AG04450 (cell line): Measurements from ENCODE around the gene FCRL6. TPM values are rescaled to one million over a fixed set of nuclear protein-coding genes. Genes with fewer than 3 reads are reported as not detected.

Source experiments
- CTCF ChIA-PET: fragments of 300-600, 350-600 bp; formaldehyde crosslinking; extraction: SDS; loops from one replicate; lab custom pipeline; 2022; ENCODE audit warnings: antibody characterized with exemption, inconsistent platforms; lab: Charles Lee
- POLR2A ChIA-PET: fragments of 350-600 bp; formaldehyde crosslinking; extraction: SDS; loops from one replicate; lab custom pipeline; 2021; ENCODE audit warnings: antibody characterized with exemption, inconsistent platforms; lab: Yijun Ruan, JAX
- DNase-seq: peaks from one replicate; pipeline ENCODE4 v3.0.0-alpha.2; 2011; ENCODE audit warnings: low read depth, low spot score
- H3K27ac ChIP-seq: one replicate; pipeline ENCODE4 v1.5.1; 2012; ENCODE audit warnings: low read depth, low read length, control low read depth
- H3K27me3 ChIP-seq: one replicate; pipeline ENCODE4 v1.6.0; 2012; ENCODE audit warnings: low read length; ENCODE audit not compliant: control insufficient read depth, insufficient read depth
- H3K4me3 ChIP-seq: 2 replicates; pipeline ENCODE4 v1.5.1; 2011; ENCODE audit warnings: mild to moderate bottlenecking, low read depth, low read length, control low read depth
- H3K9me3 ChIP-seq: 2 replicates; pipeline ENCODE4 v1.5.1; 2012; ENCODE audit warnings: low read length; ENCODE audit not compliant: control insufficient read depth, insufficient read depth
- CTCF ChIP-seq: IDR thresholded peaks from 2 replicates; pipeline ENCODE4 v1.5.1; 2011; ENCODE audit warnings: low read depth, low read length, control low read depth, inconsistent platforms
- polyA minus RNA-seq: library from RNA; depleted of rRNA, polyadenylated mRNA; stranded (reverse); fragments of >200 nt; gene quantifications from 2 replicates; pipeline ENCODE4 v1.2.3, GENCODE V29; 2011; rRNA and poly(A)+ RNA removed
- polyA plus RNA-seq: library from polyadenylated mRNA; depleted of rRNA; stranded (reverse); fragments of >200 nt; gene quantifications from 2 replicates; pipeline ENCODE4 v1.2.3, GENCODE V29; 2011; rRNA removed

FCRL6 gene
- polyA plus RNA-seq (not detected in 2 replicates), polyA minus RNA-seq (not detected in 2 replicates)

GRCh38 chr1:159802111-159802510 lies at the start of gene FCRL6:
Gene FCRL6, plus strand, starts transcription at chr1:159802360. Its CDS starts 65 bp downstream, at chr1:159802425.
- no peak for DNase-seq
- H3K27me3 ChIP-seq, result peaks cover 13% of the 10 kb centered on the region
- no peak within 1 kb of the TSS for H3K4me3 ChIP-seq
- no peaks in the 10 kb centered on the region for H3K9me3 ChIP-seq
- no peak for TF ChIP-seq CTCF
- H3K27ac ChIP-seq, result no peak within 1 kb of the TSS
- CTCF ChIA-PET, result interaction anchor here (0.9 to 13.0 kb wide), 6 partner anchors 21 to 575 kb away, joined by 3 to 556 read pairs (median 4); partner anchors contain the start of gene DUSP23
- POLR2A ChIA-PET, result no interaction called here

- no peaks in the 10 kb centered on the region for H3K9me3 ChIP-seq
- no peak overlapping the region for H3K27ac ChIP-seq
- no peak overlapping the region for H3K4me3 ChIP-seq
- DNase-seq, result no peak
- H3K27me3 ChIP-seq, result no peaks in the 10 kb centered on the region
- TF ChIP-seq CTCF, result no peak
- POLR2A ChIA-PET, result no interaction called here
- CTCF ChIA-PET, result no interaction called here
Observed at GRCh38 chr1:159753386-159753785, 48.8 kb upstream of the FCRL6 start.

- Histone ChIP-seq H3K4me3 (no peak overlapping the region), H3K9me3 (no peaks in the 10 kb centered on the region), H3K27me3 (no peaks in the 10 kb centered on the region), H3K27ac (no peak overlapping the region)
- ChIA-PET CTCF (no interaction called here), POLR2A (no interaction called here)
- DNase-seq, result no peak
- TF ChIP-seq CTCF, result no peak
Observed at GRCh38 chr1:159755451-159756007, 46.6 kb upstream of the FCRL6 start.

- Histone ChIP-seq H3K9me3 (no peaks in the 10 kb centered on the region), H3K27me3 (no peaks in the 10 kb centered on the region), H3K4me3 (no peak overlapping the region), H3K27ac (no peak overlapping the region)
- ChIA-PET CTCF (interaction anchor here (1.4 kb wide), 1 partner anchor 24 kb away, joined by 4 read pairs; the partner anchor contains the start of gene DUSP23), POLR2A (no interaction called here)
- no peak for DNase-seq
- TF ChIP-seq CTCF, result no peak
Observed at GRCh38 chr1:159756397-159756796, 45.8 kb upstream of the FCRL6 start.

GRCh38 chr1:159763686-159764085 lies 38.5 kb upstream of the FCRL6 start:
- H3K27me3 ChIP-seq, result no peaks in the 10 kb centered on the region
- no peak overlapping the region for H3K27ac ChIP-seq
- H3K4me3 ChIP-seq, result no peak overlapping the region
- POLR2A ChIA-PET, result no interaction called here
- no peaks in the 10 kb centered on the region for H3K9me3 ChIP-seq
- CTCF ChIA-PET, result no interaction called here
- TF ChIP-seq CTCF, result no peak
- no peak for DNase-seq
